Lung (tissue), 12 donors: ENCODE results near the gene AQP1. TPM values are rescaled to one million over a fixed set of nuclear protein-coding genes. Genes with fewer than 3 reads are reported as not detected.

Source experiments
- ATAC-seq: fragments of 200-7000 bp; cut with Tn5 transposase; one replicate; pipeline ENCODE4 v1.9.1; 2020; ENCODE audit warnings: moderate number of reproducible peaks; ENCODE audit not compliant: insufficient read depth, low FRiP score
- DNase-seq, 3 donors: peaks; one replicate each; pipeline ENCODE4 v3.0.0-alpha.2; 2013 to 2017
- H3K27ac ChIP-seq, 2 donors: one replicate each; pipeline ENCODE4 v1.5.1; 2013; ENCODE audit warnings: mild to moderate bottlenecking in 2 of 2, moderate library complexity in 2 of 2, control low read depth in 1 of 2, inconsistent platforms in 1 of 2, low read depth in 1 of 2, low read length in 1 of 2
- H3K27me3 ChIP-seq, 3 donors: one replicate each; pipeline ENCODE4 v1.5.1; 2013; ENCODE audit warnings: low read length in 2 of 3; ENCODE audit not compliant: control insufficient read depth in 3 of 3, insufficient read depth in 3 of 3
- H3K36me3 ChIP-seq, 4 donors: one replicate each; pipeline ENCODE4 v1.5.1; 2013; ENCODE audit warnings: low read length in 4 of 4, mild to moderate bottlenecking in 1 of 4, moderate library complexity in 1 of 4; ENCODE audit not compliant: control insufficient read depth in 4 of 4, insufficient read depth in 4 of 4
- H3K4me1 ChIP-seq, 5 donors: one replicate each; pipeline ENCODE4 v1.5.1; 2013; ENCODE audit warnings: low read length in 5 of 5, mild to moderate bottlenecking in 2 of 5, moderate library complexity in 1 of 5; ENCODE audit not compliant: control insufficient read depth in 5 of 5, insufficient read depth in 5 of 5
- H3K4me3 ChIP-seq: one replicate; pipeline ENCODE4 v1.5.1; 2013; ENCODE audit warnings: mild to moderate bottlenecking, control low read depth, moderate library complexity
- H3K9ac ChIP-seq, 2 donors: one replicate each; pipeline ENCODE4 v1.5.1; 2013; ENCODE audit warnings: low read length in 2 of 2, control low read depth in 1 of 2; ENCODE audit not compliant: insufficient read depth in 1 of 2
- H3K9me3 ChIP-seq, 4 donors: one replicate each; pipeline ENCODE4 v1.5.1; 2013; ENCODE audit warnings: low read length in 3 of 4, mild to moderate bottlenecking in 1 of 4, moderate library complexity in 1 of 4; ENCODE audit not compliant: control insufficient read depth in 4 of 4, insufficient read depth in 3 of 4
- CTCF ChIP-seq: IDR thresholded peaks from 2 replicates; pipeline ENCODE4 v1.5.1; 2012; ENCODE audit warnings: mild to moderate bottlenecking; ENCODE audit errors: control extremely low read depth, extremely low read depth
- WGBS, 2 donors: extraction: QIAGEN DNeasy Blood & Tissue Kit; methylation state at CpG; one replicate each; pipeline ENCODE4 v1.1.7; 2013; 5-methylcytosine and 5-hydroxymethylcytosine counted together
- polyA plus RNA-seq, 2 donors: library from polyadenylated mRNA; stranded (reverse); fragments of 200-250 nt; gene quantifications; one replicate each; pipeline ENCODE4 v1.2.1, GENCODE V29; 2013
- total RNA-seq, 2 donors: library from RNA; depleted of rRNA in 1 of 2; stranded (reverse); fragments of >200 nt in 1 of 2; gene quantifications; one replicate each; pipeline ENCODE4 v1.2.1, GENCODE V29; 2014 to 2021
- donor health status: control.
- donor health status: control.
- donor health status: Bipolar disorder and iron deficiency.
- donor health status: healthy.
- donor health status: DM: yes; HTN: yes; CAD: no.

Gene AQP1
- total and polyA plus RNA-seq, 4 donors = 267 to 655 (median 428) TPM

- Histone ChIP-seq H3K36me3 (peaks cover 0 to 4% (median 0%) of the 10 kb centered on the region in 4 donors), H3K9ac (no peak overlapping the region), H3K27me3 (no peaks in the 10 kb centered on the region), H3K4me3 (no peak overlapping the region), H3K9me3 (no peaks in the 10 kb centered on the region), H3K27ac (peak overlapping the region in 1 of 2 donors; percentile 80), H3K4me1 (peaks cover 7 to 66% (median 38%) of the 10 kb centered on the region in 5 donors)
- peak in 2 of 3 donors; percentile 47 to 58 for DNase-seq
- TF ChIP-seq CTCF = no peak
- WGBS, 2 donors = 68 to 84% methylated on average over 9 of the region's 9 CpGs
- peak; percentile 66 for ATAC-seq
Measured at GRCh38 chr7:30896036-30896435, 15.6 kb upstream of the AQP1 start.

- 32 to 57% methylated on average over 13 of the region's 13 CpGs for WGBS, 2 donors
- H3K9me3 ChIP-seq = no peaks in the 10 kb centered on the region
- DNase-seq = peak; percentile 47 to 75 (median 64)
- H3K4me1 ChIP-seq = peaks cover 7 to 62% (median 38%) of the 10 kb centered on the region in 5 donors
- no peak for TF ChIP-seq CTCF
- H3K36me3 ChIP-seq = peaks cover 0 to 1% (median 0%) of the 10 kb centered on the region in 4 donors
- H3K9ac ChIP-seq = no peak overlapping the region
- peak; percentile 45 for ATAC-seq
- no peaks in the 10 kb centered on the region for H3K27me3 ChIP-seq
- peak overlapping the region in 1 of 2 donors; percentile 80 for H3K27ac ChIP-seq
- no peak overlapping the region for H3K4me3 ChIP-seq
Measured at GRCh38 chr7:30896783-30897637, 14.6 kb upstream of the AQP1 start.

- ATAC-seq (no peak), DNase-seq (no peak)
- no peaks in the 10 kb centered on the region for H3K9me3 ChIP-seq
- H3K27me3 ChIP-seq = no peaks in the 10 kb centered on the region
- peaks cover 7 to 64% (median 38%) of the 10 kb centered on the region in 5 donors for H3K4me1 ChIP-seq
- no peak for TF ChIP-seq CTCF
- H3K36me3 ChIP-seq = no peaks in the 10 kb centered on the region
- no peak overlapping the region for H3K4me3 ChIP-seq
- H3K9ac ChIP-seq = no peak overlapping the region
- WGBS, 2 donors = 56 to 63% methylated on average over 2 of the region's 2 CpGs
- H3K27ac ChIP-seq = peak overlapping the region in 1 of 2 donors; percentile 80
Measured at GRCh38 chr7:30897770-30898169, 13.9 kb upstream of the AQP1 start.
